DMS153 treated with DMSO at 0.1 percent for 48 hours (cell line): ENCODE results near the gene LMNTD1.

Source experiments
- DNase-seq: peaks from one replicate; lab custom pipeline; 2025; ENCODE audit not compliant: unreplicated experiment; lab: John Stamatoyannopoulos, UW

LMNTD1 gene

GRCh38 chr12:25491396-25492325 lies 61.4 kb downstream of the LMNTD1 start:
- no peak for DNase-seq

GRCh38 chr12:25488956-25489870 lies 63.9 kb downstream of the LMNTD1 start:
- DNase-seq = peak; percentile 22

- DNase-seq = no peak
These were observed 70.5 kb downstream of the LMNTD1 start for GRCh38 chr12:25482625-25483024.

- DNase-seq = no peak
These were observed 72.9 kb downstream of the LMNTD1 start for GRCh38 chr12:25480145-25480544.

DNA sequence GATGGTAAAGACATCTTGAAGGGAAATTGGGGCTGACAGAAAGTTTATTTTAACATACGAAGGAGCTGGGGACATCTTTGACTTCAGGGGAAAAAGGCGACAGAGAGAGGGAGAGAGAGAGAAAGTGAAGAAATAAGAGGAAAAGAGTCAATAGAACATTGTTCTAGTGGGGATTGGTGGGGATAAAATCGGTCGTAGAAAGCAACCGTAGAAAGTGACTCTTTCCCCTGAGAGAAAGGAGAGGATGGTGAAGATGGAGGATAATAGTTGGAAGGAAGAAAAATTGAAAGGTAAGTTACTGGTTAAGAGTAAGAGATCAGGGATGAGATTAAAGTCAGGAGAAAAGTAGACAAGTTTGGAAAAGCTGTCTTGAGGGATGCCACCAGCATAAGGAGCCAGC lies 75.9 kb downstream of the LMNTD1 start:
- no peak for DNase-seq

DNA sequence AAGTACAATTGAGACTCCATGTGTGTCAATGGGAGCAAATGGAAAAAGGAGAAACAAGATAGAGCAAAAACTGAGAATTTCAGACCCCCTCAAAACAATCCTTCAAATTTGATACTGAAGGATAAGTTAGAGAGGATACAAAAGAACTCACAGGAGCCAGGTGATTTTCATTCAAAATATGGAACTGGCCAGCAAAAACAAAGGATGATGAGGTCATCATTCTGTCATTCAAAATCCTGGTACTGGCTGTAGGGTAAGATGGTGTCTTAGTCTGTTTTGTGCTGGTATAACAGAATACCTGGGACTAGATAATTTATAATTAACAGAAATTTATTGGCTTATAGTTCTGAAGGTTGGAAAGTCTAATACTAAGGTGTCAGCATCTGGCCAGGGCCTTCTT lies 80.6 kb downstream of the LMNTD1 start:
- DNase-seq = no peak

DNA sequence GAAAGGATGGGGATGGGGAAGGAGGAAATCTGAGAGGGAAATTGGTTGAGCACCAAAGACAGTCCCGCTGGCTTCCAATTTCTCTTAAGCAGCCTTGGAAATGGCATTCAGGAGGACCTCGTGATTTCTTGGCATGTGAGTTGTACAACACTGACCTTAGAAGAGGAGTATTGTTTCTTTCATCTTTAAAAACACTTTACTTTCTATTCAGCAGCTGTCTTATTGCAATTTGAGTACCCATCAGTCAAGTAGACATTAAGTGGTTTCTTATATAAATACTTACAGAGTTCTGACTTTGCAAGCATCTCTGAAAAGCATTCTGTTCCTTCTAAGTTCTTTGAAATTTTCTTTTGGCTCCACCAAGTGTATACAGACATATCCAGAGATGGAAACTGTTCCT lies 83.2 kb downstream of the LMNTD1 start:
- no peak for DNase-seq

- DNase-seq = no peak
These were observed 83.7 kb downstream of the LMNTD1 start for GRCh38 chr12:25469368-25469767.

GRCh38 chr12:25463521-25463920 lies 89.6 kb downstream of the LMNTD1 start:
- DNase-seq = no peak

DNA sequence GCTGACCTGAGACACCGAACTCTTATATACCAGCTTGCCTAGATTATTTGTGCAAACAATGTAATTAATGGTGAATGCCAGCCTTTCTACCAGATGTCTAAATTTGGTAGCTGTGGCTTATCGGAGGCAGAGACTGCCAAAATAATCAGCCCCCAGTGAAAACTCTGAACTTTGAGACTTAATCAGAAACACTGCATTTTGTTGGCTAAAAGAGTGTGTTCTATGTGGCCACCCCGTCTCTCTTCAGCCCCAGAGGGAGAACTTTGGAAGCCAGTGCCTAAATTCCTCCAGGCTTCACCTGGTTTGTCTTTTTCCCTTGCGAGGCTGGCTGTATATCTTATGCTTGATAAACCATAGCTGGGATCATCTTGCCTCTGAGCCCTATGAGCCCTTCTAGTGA lies 90.1 kb downstream of the LMNTD1 start:
- DNase-seq = no peak

DNA sequence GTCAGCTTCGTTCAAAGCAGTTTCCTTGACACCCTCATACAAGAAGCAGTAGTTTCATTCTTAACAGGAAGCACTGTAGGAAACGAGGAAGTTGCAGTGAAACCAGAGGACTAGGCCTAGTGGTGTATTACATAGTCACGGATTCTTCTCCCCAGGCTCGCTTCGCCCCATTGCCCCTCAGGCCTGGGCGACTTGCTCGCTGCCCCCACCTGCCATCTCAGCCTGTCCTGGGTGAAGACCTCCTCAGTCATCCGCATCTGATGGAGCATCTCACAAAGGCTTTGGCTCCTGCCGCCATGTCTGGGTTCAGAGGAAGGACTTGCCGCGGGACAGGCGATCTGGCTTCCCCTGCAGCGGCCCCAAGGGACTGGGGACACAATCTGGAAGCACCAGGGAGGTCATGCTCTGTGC lies 93.5 kb downstream of the LMNTD1 start:
- DNase-seq = no peak

DNA sequence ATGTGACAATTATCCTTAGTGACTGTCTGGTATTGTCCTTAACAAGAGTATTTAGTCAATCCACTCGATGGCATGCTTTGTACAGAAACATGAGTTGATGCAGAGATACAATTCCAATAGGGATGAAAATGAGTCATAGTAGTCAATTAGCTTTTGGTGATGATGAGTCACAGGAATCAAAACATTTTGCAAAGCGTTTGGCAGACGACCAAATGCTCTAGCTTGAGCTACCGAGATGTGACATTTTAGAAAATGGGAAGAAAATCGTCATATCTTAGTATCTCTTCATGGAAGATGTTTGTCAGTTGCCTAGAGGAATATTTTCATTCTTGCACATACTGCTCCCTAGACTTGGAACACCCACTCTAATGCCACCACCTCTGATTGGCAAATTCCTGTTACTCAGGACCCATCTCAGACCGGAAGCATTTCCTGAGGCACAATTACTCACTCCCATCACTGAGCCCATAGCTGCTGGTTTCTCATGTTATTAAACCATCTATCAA lies 95.0 kb downstream of the LMNTD1 start:
- DNase-seq = peak; percentile 38

GRCh38 chr12:25456474-25456873 lies 96.6 kb downstream of the LMNTD1 start:
- DNase-seq = no peak

GRCh38 chr12:25455696-25456095 lies 97.4 kb downstream of the LMNTD1 start:
- DNase-seq = no peak

DNA sequence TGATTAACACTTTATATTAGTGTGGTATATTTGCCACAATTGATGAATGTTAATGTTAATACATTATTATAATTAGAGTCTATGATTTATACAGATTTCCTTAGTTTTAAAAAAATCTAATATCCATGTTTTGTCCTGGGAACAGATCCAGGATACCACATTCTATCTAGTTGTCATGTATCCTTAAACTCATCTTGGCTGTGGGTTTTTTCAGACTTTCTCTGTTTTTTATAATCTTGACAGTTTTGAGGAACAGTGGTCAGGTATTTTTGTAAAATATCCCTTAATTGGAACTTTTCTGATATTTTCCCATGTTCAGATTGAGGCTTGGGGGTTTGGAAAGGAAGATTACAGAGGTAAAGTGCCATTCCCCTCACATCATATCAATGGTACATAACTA lies 104.1 kb downstream of the LMNTD1 start:
- DNase-seq = no peak

GRCh38 chr12:25447046-25447445 lies 106.0 kb downstream of the LMNTD1 start:
- no peak for DNase-seq

GRCh38 chr12:25438638-25439037 lies 114.4 kb downstream of the LMNTD1 start:
- no peak for DNase-seq

DNA sequence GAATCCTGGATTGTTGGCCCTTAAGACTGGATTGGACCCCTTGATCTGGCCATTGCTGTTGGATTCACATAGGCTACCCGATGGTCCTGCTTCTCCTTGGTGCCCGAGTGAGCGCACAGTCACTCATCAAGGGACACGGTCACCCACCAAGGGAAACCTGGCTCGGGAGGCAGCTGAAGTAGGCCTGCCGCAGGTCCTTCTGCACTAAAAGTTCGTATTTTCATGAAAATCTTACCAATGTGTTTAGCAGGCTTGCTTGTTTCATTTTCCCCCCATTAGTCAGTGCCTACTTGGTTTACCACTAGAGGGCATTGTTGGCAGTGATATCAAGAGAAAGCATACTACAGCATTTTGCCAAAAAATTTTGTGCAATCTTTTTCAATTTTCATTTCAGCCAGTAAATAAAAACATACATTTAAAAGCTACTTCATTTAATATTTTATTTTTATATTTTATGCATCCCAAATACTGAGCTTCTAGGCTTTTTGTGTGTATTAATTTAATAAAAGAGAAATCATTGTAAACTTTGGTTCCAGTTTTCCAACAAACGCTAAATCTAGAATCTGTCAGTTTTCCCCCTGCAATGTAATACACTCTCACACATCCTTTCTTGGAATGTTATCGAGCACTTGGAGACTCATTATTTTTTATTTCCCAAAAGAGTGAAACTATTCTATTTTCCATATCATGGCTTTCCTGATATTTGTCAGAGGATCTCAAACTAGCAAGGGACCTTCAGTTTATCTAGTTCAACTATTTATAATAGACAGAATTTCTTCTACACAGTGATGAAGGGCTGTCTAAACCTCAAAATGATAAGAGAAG lies 116.7 kb downstream of the LMNTD1 start:
- peak; percentile 49 for DNase-seq

DNA sequence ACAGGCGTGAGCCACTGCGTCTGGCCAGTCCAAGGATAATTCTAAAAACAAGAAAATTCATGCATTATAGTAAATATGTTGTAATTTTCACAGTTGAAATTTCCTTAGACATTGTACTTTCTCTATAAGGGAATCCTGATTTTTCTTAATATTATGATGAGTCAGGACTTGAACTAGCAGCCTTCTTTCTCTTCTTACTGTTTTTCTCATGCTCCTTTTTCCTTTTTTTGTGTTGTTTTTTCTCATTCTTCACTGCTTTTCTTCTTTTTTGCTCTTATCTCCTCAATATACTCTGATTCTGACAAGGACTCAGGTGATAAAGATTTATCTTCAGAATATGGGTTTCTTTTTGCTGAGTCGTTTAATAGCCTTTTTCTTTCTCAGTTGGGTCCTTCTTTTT lies 117.7 kb downstream of the LMNTD1 start:
- DNase-seq = no peak

DNA sequence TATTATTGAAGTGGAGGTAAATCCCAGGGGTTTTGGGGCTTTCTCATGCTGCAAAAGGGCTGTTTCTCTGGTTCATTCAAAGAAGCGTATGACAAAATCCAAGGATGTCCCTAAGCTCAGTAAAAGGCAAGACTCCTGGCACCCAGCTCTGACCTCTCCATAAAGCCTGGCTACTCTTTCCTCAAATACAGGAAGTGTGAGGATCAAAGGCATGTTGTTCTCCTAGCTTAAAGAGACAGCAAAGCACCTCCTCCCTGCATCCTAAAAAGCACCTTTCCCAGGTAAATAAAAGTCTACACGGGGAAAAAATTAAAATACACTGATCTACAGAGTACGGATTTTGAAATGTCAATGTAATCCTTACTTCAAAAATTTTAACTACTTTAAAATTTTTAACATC lies 118.6 kb downstream of the LMNTD1 start:
- DNase-seq = no peak
